PFSK-1 (cell line): ENCODE results near the gene ENO4.

Experiments used
- FOXP2 ChIP-seq: optimal IDR thresholded peaks from 2 replicates; pipeline ENCODE3; 2011; ENCODE audit warnings: borderline replicate concordance, control low read depth, inconsistent platforms; ENCODE audit not compliant: insufficient read depth; ENCODE audit errors: extremely low read length, extremely low read depth
- POLR2AphosphoS5 ChIP-seq: IDR thresholded peaks from 2 replicates; pipeline ENCODE4 v1.6.1; 2012; ENCODE audit warnings: low read depth, mild to moderate bottlenecking, control low read depth, low read length, moderate library complexity
- REST ChIP-seq, 2 experiments: IDR thresholded peaks; 2 replicates each; pipeline versions ENCODE4 v1.6.1 to v1.8.0; 2011 to 2012; ENCODE audit warnings: low read depth in 2 of 2, low read length in 2 of 2, control low read depth in 1 of 2, inconsistent platforms in 1 of 2, mild to moderate bottlenecking in 1 of 2, moderate library complexity in 1 of 2; ENCODE audit not compliant: insufficient read depth in 1 of 2
- SIN3A ChIP-seq: IDR thresholded peaks from 2 replicates; pipeline ENCODE4 v1.6.1; 2012; ENCODE audit warnings: mild to moderate bottlenecking, low read length, moderate library complexity, borderline replicate concordance; ENCODE audit not compliant: insufficient read depth
- TAF1 ChIP-seq: IDR thresholded peaks from 2 replicates; pipeline ENCODE4 v1.6.1; 2012; ENCODE audit warnings: low read length, control low read depth, borderline replicate concordance; ENCODE audit not compliant: insufficient read depth

- TF ChIP-seq TAF1 = no peak
- no peak for TF ChIP-seq SIN3A
- TF ChIP-seq REST (IDR thresholded peaks at IDR 0.05; ENCODE audit: insufficient read depth in 1 of 2, low read depth in 2 of 2, low read length in 2 of 2) = no peak
- no peak for TF ChIP-seq POLR2AphosphoS5
- TF ChIP-seq FOXP2 = no peak
Measured at GRCh38 chr10:116909307-116909706, 60.0 kb downstream of the ENO4 start.
